Keratinocyte (primary cell): Measurements from ENCODE around the gene PNKD.

Source experiments
- EZH2 ChIP-seq: IDR thresholded peaks from one replicate; pipeline ENCODE4 v1.6.1; 2012; ENCODE audit warnings: inconsistent platforms, mild to moderate bottlenecking, low read length, moderate library complexity
- TF ChIP-seq, protein P1 (sequence below), 3 experiments: IDR thresholded peaks in 1 of 3; conservative IDR thresholded peaks in 1 of 3; optimal IDR thresholded peaks in 1 of 3; 2 replicates in 2 of 3; 3 replicates in 1 of 3; pipeline versions ENCODE3 to v1.5.1; 2011; ENCODE audit warnings: low read length in 3 of 3, mild to moderate bottlenecking in 3 of 3, moderate library complexity in 2 of 3, control low read depth in 1 of 3, inconsistent platforms in 1 of 3; ENCODE audit not compliant: insufficient read depth in 2 of 3; ENCODE audit errors: extremely low read depth in 1 of 3

DNA sequence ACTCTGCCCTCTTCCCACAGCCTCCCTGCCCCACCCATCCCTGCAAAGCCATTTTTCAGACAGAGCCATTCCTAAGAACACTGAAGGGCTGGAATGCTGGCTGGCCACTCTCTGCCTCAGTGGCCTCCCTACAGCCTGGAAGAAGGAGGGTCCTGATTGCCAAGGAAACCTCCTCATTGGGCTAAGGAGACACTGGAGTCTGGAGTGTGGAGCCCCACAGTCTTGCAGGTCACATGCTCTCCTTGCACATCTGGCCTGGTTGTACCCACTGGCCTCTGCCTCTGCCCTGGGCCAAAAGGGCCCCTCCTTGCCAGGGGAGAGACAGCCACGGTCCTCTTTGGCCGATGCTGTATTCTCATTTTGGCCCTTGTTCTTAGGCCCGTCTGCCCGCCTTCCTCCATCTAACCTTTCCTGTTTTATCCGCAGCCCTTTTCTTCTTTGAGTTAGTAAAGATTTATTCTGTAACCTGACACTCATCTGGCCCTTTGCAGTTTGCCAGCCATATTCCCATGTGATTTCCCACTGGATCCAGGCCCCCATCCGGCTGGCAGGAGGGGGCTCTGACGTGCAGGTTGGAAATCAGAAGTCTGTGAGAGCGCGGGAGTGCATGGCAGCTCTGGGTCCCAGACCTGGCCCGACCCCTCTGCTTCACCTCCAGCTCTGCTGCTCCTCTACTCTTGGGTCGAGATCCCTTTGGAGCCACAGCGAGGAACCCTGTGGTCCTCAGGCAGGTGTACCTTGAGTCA is 75.3 kb downstream of the PNKD start:
- no peak for TF ChIP-seq EZH2
- TF ChIP-seq, protein P1, sequence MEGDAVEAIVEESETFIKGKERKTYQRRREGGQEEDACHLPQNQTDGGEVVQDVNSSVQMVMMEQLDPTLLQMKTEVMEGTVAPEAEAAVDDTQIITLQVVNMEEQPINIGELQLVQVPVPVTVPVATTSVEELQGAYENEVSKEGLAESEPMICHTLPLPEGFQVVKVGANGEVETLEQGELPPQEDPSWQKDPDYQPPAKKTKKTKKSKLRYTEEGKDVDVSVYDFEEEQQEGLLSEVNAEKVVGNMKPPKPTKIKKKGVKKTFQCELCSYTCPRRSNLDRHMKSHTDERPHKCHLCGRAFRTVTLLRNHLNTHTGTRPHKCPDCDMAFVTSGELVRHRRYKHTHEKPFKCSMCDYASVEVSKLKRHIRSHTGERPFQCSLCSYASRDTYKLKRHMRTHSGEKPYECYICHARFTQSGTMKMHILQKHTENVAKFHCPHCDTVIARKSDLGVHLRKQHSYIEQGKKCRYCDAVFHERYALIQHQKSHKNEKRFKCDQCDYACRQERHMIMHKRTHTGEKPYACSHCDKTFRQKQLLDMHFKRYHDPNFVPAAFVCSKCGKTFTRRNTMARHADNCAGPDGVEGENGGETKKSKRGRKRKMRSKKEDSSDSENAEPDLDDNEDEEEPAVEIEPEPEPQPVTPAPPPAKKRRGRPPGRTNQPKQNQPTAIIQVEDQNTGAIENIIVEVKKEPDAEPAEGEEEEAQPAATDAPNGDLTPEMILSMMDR (optimal IDR thresholded peaks at IDR 0.05 in 1 of 3, IDR thresholded peaks at IDR 0.05 in 1 of 3, conservative IDR thresholded peaks at IDR 0.05 in 1 of 3; ENCODE audit: extremely low read depth in 1 of 3, insufficient read depth in 2 of 3, low read length in 3 of 3) = no peak
